Brain microvascular endothelial cell (primary cell): Measurements from ENCODE around the gene FBXW10.
"Not testable (repeated sequence)": the region's sequence is repeated elsewhere in the genome, so short reads cannot be mapped to it uniquely, and the experiment has no call there.

Source experiments
- DNase-seq: peaks from one replicate; pipeline ENCODE4 v3.0.0-alpha.2; 2020
- H3K27ac ChIP-seq: fragments of 250-450 bp; sonication (Bioruptor Pico); 2 replicates; pipeline ENCODE4 v1.5.1; 2020; ENCODE audit warnings: mild to moderate bottlenecking, moderate library complexity
- H3K27me3 ChIP-seq: fragments of 250-450 bp; sonication (Bioruptor Pico); replicated peaks from 2 replicates; pipeline ENCODE4 v1.5.1; 2020; ENCODE audit warnings: mild to moderate bottlenecking
- H3K36me3 ChIP-seq: fragments of 250-450 bp; sonication (Bioruptor Pico); replicated peaks from 2 replicates; pipeline ENCODE4 v1.5.1; 2020; ENCODE audit warnings: mild to moderate bottlenecking
- H3K4me3 ChIP-seq: 2 replicates; pipeline ENCODE4 v1.5.1; 2011; ENCODE audit warnings: low read depth, mild to moderate bottlenecking, control low read depth, low read length, moderate library complexity
- CTCF ChIP-seq: IDR thresholded peaks from 2 replicates; pipeline ENCODE4 v1.5.1; 2011; ENCODE audit warnings: low read depth, mild to moderate bottlenecking, moderate library complexity, low read length, control low read depth, inconsistent platforms; ENCODE audit errors: missing control alignments
- in situ Hi-C: cut with HindIII; loops from 2 replicates; pipeline ENCODE4 v1.10.0; 2017; ENCODE audit warnings: low sequenced_read_pairs, low pct_ligation_motif_present

Gene FBXW10

DNA sequence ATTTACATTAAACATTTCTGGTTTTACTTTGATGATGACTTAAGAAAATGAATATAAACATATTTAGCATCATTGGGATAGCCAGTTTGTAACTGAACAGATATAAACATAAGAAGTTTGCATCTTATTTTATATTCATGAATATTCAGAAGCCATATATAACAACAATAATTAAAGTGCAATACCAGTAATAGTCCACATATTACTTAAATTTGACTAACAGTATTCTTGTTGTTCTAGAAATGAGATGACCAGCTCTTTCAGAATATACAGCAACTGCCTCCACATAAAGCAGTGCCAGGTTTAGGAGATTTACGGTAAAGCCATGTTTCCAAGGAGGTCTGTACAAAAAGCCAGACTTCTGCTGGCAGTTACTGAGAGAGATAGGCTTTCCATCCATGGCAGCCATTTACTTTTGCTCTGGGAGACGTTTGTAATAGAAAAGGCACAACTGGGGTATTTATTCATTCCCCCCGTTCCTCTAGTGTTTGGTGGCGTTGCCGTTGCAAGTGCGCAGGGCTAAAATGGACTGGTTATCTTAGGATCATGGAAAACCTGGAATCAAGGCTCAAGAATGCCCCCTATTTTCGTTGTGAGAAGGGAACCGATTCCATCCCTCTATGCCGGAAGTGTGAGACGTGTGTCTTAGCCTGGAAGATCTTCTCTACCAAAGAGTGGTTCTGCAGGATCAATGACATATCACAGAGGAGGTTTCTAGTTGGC lies at the start of gene FBXW10:
FBXW10 (plus strand) TSS at position 356 of the 723 bp plus-strand sequence; CDS start at position 547, 191 bp downstream.
- in situ Hi-C loops, H3K27me3 ChIP-seq, H3K36me3 ChIP-seq, DNase-seq, H3K4me3 ChIP-seq, H3K27ac ChIP-seq: not testable (repeated sequence)

DNA sequence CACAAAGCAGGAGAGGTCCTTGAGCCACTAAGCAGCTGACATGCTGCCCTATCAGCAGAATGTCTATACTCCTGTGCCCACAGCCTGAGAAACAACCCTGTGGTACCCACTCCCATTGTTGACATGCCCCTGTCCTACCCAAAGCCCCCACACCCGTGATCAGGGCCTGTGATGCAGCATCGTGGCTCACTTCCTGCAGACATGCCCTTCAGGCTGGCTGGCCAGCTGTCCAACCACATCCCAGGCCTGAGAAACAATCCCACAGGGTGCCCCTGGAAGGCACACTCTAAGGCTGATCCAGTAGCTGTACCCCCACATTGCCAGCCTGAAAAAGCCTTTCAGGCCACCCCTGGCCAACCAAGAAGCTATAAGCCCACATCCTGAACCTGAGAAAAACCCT lies 48.7 kb upstream of the FBXW10 start:
- H3K27me3 ChIP-seq, H3K4me3 ChIP-seq, H3K27ac ChIP-seq, in situ Hi-C loops, H3K36me3 ChIP-seq, DNase-seq: not testable (repeated sequence)

- H3K36me3 ChIP-seq, H3K27ac ChIP-seq, in situ Hi-C loops, DNase-seq, H3K27me3 ChIP-seq: not testable (repeated sequence)
- peak overlapping the region; percentile 60 for H3K4me3 ChIP-seq
These were observed 45.3 kb upstream of the FBXW10 start for GRCh38 chr17:18698473-18699103.

GRCh38 chr17:18705955-18706354 lies 37.9 kb upstream of the FBXW10 start:
- H3K36me3 ChIP-seq, DNase-seq, H3K27ac ChIP-seq, H3K4me3 ChIP-seq, in situ Hi-C loops, H3K27me3 ChIP-seq: not testable (repeated sequence)

DNA sequence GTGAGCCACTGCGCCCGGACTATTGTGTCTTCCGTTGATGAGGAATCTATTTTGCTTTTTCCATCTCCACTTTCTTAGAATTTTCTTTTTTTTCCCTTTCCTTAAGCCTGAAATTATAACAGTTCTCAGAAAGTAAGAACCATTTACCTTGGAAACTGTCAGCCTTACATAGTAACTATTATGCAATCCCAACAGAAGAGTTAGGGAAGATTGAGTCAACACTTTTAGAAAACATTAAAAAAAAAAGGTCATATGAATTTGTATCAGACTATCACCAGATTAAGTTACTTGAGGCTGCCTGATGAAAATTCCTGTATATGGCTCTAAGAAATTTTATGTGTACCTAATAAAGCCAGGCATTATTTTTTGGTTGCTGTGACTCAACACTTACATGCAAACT lies 35.6 kb upstream of the FBXW10 start:
- H3K36me3 ChIP-seq, DNase-seq, in situ Hi-C loops: not testable (repeated sequence)

DNA sequence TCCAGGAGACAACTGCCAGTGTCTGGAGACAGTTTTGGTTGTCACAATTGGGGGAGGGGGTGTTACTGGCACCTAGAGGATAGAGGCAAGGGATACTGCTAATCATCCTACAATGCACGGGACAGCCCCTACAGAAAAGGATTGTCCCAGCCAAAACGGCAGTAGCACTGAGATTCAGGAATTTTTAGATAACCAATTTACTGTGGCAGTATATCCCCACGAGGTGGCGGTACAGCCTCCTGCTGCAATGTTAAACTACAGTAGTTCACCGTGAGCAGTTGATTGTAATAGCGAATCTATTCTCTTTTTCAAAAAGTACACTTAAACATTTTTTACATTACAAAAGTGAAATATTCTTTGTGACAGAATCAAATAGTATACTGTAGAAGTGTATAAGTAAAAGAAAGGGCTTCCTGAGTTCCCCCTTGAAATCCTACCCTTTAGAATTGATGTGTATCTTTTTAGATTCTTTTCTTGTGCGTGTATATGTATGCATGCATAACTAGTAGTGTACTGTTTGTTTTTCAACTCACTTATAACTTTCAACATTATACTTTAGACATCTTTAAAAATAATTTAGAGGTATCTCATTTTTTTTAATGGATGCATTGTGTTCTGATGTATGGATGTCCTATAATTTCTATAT lies 31.4 kb upstream of the FBXW10 start:
- H3K27ac ChIP-seq, H3K27me3 ChIP-seq, in situ Hi-C loops, H3K4me3 ChIP-seq, H3K36me3 ChIP-seq: not testable (repeated sequence)
- TF ChIP-seq CTCF = peak; percentile 55
- DNase-seq = peak; percentile 62

More for the DNA sequence above, 35.6 kb upstream of the FBXW10 start:
- H3K27ac ChIP-seq, H3K27me3 ChIP-seq, H3K4me3 ChIP-seq: not testable (repeated sequence)

GRCh38 chr17:18718643-18719427 lies 25.0 kb upstream of the FBXW10 start:
- in situ Hi-C loops, H3K27me3 ChIP-seq, H3K4me3 ChIP-seq, H3K36me3 ChIP-seq: not testable (repeated sequence)
- peak overlapping the region; percentile 19 for H3K27ac ChIP-seq
- peak; percentile 53 for DNase-seq

DNA sequence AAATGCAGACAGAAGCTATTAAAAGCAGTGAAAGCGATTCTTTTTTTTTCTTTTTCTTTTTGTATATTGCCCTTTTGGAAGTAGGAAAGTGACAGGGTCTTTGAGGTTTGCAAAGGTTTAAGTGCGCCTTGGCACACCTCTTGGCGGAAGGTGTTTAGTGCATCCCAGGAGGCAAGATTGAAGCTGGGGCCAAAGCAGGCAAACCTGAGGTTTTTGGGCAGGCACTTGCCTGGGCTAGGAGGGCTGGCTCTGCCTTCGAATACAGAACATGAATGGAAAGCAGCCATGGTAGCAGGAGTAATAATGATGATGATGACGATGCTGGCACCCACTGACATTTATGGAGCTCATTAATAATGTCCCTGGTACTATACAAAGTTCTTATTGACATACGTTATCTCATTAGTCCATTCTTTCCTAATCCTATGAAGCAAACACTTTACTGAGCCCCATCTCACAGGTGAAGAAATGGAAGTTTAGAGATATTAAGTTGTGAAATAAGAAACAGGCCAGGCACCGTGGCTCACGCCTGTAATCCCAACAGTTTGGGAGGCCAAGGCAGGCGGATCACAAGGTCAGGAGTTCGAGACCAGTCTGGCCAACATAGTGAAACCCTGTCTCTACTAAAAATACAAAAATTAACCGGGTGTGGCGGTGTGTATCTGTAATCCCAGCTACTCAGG lies 24.3 kb upstream of the FBXW10 start:
- DNase-seq = not testable (repeated sequence)

DNA sequence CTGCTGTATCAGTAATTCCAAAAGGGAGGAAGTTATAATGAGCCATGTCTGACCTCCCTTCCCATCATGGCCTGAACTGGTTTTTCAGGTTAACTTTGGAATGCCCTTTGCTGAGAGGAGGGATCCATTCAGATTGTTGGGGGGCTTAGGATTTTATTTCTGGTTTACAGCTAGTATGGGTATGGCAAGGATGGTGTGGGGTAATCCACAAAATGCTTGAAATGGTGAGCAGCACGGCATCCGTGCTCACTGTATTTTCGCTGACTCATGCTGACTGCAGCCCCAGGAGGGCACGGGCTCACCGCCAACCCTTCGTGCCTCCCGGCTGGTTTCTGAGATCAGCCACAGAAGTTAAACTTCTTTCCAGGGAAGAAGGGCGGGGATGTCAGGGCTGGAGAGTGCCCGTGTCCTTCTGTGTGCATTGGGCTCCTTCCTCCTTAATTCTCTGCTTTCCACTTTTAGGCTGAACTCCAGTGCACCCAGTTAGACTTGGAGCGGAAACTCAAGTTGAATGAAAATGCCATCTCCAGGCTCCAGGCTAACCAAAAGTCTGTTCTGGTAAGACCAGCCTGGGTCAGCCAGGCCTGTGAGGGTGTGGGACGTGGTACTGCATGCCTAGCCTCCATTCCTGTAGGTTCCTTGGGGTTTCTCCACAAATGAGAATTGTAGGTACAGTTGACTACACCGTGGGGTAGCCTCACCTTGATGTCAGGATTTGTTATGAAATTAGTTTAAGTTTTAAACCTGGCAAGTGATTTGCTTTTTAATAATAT lies 21.9 kb upstream of the FBXW10 start:
- H3K27me3 ChIP-seq, DNase-seq, H3K36me3 ChIP-seq, in situ Hi-C loops, H3K4me3 ChIP-seq: not testable (repeated sequence)
- H3K27ac ChIP-seq = peak overlapping the region; percentile 66

More for the DNA sequence above, 24.3 kb upstream of the FBXW10 start:
- H3K4me3 ChIP-seq, H3K27ac ChIP-seq, H3K27me3 ChIP-seq, in situ Hi-C loops, H3K36me3 ChIP-seq: not testable (repeated sequence)

DNA sequence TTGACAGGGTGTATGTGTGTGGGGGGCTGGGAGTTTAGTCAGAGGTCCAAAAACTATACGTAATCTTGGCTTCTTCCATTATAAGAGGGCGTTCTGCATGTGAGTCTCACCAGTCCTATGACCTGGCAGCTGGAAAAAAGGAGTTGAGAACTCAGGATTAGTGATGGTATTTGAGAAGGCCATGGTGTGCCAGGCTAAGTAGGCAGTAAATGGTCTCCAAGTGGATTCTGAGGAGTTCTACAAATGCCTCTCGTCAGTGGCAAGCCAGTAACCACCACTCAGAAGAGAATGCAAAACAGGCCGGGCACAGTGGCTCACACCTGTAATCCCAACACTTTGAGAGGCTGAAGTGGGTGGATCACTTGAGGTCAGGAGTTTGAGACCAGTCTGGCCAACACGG lies 21.2 kb upstream of the FBXW10 start:
- H3K36me3 ChIP-seq, H3K4me3 ChIP-seq, H3K27me3 ChIP-seq, in situ Hi-C loops, DNase-seq, H3K27ac ChIP-seq: not testable (repeated sequence)

- H3K36me3 ChIP-seq, H3K27ac ChIP-seq, in situ Hi-C loops, H3K27me3 ChIP-seq, DNase-seq, H3K4me3 ChIP-seq: not testable (repeated sequence)
These were observed 20.3 kb upstream of the FBXW10 start for GRCh38 chr17:18723509-18723908.

DNA sequence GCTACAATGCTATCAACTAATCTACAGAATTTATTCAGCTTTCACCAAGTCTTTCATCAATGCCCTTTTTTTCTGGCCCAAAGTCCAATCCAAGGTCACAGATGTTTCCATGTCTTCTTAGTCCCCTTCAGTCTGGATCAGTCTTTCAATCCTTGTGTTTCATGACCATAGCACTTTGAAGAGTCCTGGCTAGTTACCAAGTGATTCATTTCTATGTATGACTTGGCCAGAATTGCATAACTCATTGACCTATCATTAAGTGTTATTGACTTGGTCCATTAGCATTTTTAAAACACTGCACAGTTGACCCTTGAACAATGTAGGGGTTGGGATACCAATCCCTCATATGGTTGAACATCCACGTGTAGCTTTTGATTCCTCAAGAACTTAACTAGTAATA lies 11.4 kb upstream of the FBXW10 start:
- H3K4me3 ChIP-seq, H3K27ac ChIP-seq, H3K27me3 ChIP-seq, in situ Hi-C loops, DNase-seq, H3K36me3 ChIP-seq: not testable (repeated sequence)
